ENCODE data around the gene MFSD12.

Gene MFSD12

DNA sequence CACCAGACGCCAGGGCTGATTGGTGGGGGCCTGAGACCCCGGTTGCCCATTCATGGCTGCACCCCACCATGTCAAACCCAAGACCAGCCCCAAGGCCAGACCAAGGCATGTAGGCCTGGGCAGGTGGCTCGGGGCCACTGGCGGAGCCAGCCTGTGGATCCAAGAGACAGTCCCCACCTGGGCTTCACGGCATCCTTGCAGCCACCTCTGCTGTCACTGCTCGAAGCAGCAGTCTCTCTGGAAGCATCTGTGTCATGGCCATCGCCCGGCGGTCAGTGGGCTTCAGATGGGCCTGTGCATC, 22.2 kb downstream of the MFSD12 start:
- ChIA-PET POLR2A (no interaction called here), CTCF (interaction anchor here (0.7 kb wide), 1 partner anchor 10 kb away, joined by 3 read pairs; no protein-coding TSS in a partner anchor)
- TF ChIP-seq, protein P1, sequence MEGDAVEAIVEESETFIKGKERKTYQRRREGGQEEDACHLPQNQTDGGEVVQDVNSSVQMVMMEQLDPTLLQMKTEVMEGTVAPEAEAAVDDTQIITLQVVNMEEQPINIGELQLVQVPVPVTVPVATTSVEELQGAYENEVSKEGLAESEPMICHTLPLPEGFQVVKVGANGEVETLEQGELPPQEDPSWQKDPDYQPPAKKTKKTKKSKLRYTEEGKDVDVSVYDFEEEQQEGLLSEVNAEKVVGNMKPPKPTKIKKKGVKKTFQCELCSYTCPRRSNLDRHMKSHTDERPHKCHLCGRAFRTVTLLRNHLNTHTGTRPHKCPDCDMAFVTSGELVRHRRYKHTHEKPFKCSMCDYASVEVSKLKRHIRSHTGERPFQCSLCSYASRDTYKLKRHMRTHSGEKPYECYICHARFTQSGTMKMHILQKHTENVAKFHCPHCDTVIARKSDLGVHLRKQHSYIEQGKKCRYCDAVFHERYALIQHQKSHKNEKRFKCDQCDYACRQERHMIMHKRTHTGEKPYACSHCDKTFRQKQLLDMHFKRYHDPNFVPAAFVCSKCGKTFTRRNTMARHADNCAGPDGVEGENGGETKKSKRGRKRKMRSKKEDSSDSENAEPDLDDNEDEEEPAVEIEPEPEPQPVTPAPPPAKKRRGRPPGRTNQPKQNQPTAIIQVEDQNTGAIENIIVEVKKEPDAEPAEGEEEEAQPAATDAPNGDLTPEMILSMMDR (IDR thresholded peaks at IDR 0.05; ENCODE audit: control extremely low read depth, extremely low read depth, low read depth, missing control alignments): no peak

GRCh38 chr19:3534375-3535234, 22.8 kb downstream of the MFSD12 start:
- ChIA-PET POLR2A (no interaction called here), CTCF (interaction anchor here (0.7 kb wide), 1 partner anchor 10 kb away, joined by 3 read pairs; no protein-coding TSS in a partner anchor)
- TF ChIP-seq, protein P1 (IDR thresholded peaks at IDR 0.05; ENCODE audit: control extremely low read depth, extremely low read depth, low read depth, missing control alignments): no peak
- DNase-seq (ENCODE audit: extremely low spot score): no peak

More for the DNA sequence above, 22.2 kb downstream of the MFSD12 start:
- DNase-seq (ENCODE audit: extremely low spot score): no peak

DNA sequence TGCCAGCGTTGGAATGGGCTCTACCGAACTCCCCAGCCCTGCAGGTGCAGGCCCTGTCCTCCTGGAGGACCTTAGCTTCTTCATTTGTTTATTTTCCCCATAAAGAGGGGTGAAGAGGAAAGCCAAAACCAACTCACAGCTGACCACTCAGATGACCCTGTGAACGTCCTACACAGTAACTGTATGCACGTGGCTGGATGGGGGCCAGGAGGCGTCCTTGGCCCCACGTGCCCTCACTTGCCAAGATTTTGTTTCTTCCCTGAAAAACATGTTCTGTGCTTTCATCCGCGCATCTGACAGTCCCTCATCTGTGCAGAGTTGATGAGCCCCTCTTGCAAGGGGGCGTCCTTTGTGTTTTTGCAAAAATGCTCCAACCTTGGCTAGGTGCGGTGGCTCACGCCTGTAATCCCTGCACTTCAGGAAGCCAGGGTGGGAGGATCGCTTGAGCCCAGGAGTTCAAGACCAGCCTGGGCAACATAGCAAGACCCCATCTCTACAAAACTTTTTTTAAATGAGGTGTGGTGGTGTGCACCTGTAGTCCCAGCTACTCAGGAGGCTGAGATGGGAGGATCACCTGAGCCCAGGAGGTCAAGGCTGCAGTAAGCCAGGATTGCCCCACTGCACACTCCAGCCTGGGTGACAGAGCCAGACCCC, 23.7 kb downstream of the MFSD12 start:
- TF ChIP-seq, protein P1 (IDR thresholded peaks at IDR 0.05; ENCODE audit: control extremely low read depth, extremely low read depth, low read depth, missing control alignments): no peak
- POLR2A ChIA-PET: interaction anchor here (0.7 kb wide), 1 partner anchor 156 kb away, joined by 4 read pairs; no protein-coding TSS in a partner anchor

DNA sequence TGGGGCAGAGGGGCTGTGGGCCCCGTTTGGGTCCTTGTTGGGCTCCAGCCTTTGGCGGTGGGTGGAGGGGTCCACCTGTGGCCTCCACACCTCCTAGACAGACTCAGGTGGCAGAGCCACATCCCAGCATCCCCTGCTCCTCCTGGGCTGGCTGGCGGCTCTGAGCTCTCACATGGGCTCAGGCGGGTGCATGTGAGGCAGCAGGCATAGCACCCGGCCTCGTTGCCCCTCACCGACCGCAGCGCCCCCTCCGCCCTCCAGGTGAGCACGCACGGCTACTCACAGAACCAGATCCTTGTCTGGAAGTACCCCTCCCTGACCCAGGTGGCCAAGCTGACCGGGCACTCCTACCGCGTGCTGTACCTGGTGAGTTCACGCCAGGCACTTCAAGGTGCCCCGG, 24.4 kb downstream of the MFSD12 start:
- DNase-seq (ENCODE audit: extremely low spot score): no peak
- CTCF ChIA-PET: interaction anchor here (1.6 to 2.4 kb wide), 2 partner anchors 11 to 13 kb away, joined by 4 to 12 read pairs; no protein-coding TSS in a partner anchor
- TF ChIP-seq, protein P1 (IDR thresholded peaks at IDR 0.05; ENCODE audit: control extremely low read depth, extremely low read depth, low read depth, missing control alignments): no peak
- POLR2A ChIA-PET: no interaction called here

More for the DNA sequence above, 23.7 kb downstream of the MFSD12 start:
- DNase-seq (ENCODE audit: extremely low spot score): no peak
- CTCF ChIA-PET: interaction anchor here (1.6 to 2.4 kb wide), 2 partner anchors 11 to 12 kb away, joined by 4 to 12 read pairs; no protein-coding TSS in a partner anchor

DNA sequence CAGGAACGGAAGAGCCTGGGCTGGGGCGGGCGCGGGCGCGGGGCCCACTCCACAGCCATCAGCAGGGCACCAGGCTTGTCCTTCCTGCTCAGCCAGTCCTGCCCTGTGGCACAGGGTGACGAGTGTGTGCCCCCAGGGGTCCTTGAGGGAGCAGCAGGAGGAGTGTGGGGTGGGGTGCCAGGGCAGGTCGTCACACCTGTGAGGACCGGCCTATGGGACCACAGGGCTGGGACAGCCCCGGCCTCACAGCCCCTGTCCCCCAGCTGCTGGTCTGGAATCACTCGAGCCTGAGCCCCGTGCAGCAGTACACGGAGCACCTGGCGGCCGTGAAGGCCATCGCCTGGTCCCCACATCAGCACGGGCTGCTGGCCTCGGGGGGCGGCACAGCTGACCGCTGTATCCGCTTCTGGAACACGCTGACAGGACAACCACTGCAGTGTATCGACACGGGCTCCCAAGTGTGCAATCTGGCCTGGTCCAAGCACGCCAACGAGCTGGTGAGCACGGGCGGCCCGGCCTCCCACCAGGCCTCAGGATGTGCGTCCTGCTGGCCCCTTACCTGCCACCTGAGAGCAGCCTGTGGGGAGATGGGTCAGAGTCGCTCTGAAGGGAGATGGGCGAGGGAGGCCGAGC, 25.1 kb downstream of the MFSD12 start:
- CTCF ChIA-PET: interaction anchor here (1.6 to 2.4 kb wide), 2 partner anchors 12 to 14 kb away, joined by 4 to 12 read pairs; no protein-coding TSS in a partner anchor
- DNase-seq (ENCODE audit: extremely low spot score): no peak
- TF ChIP-seq, protein P1 (IDR thresholded peaks at IDR 0.05; ENCODE audit: control extremely low read depth, extremely low read depth, low read depth, missing control alignments): no peak
- POLR2A ChIA-PET: no interaction called here

DNA sequence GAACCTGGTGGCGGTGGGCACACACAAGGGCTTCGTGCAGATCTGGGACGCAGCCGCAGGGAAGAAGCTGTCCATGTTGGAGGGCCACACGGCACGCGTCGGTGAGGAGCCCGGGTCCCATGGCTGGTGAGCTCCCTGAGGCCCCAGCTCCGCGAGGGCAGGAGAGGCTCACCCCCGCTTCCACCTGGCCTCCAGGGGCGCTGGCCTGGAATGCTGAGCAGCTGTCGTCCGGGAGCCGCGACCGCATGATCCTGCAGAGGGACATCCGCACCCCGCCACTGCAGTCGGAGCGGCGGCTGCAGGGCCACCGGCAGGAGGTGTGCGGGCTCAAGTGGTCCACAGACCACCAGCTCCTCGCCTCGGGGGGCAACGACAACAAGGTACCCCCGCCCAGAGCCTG, 25.7 kb downstream of the MFSD12 start:
- no peak for DNase-seq (ENCODE audit: extremely low spot score)
- ChIA-PET CTCF (interaction anchor here (1.0 to 2.4 kb wide), 3 partner anchors 13 to 16 kb away, joined by 3 to 12 read pairs (median 3); no protein-coding TSS in a partner anchor), POLR2A (no interaction called here)
- TF ChIP-seq, protein P1 (IDR thresholded peaks at IDR 0.05; ENCODE audit: control extremely low read depth, extremely low read depth, low read depth, missing control alignments): no peak

Measured in GM10248 (cell line).